GM12878 (cell line): Measurements from ENCODE around the gene RBM8A. TPM values are rescaled to one million over a fixed set of nuclear protein-coding genes. Genes with fewer than 3 reads are reported as not detected.

ENCODE experiments used
- ATAC-seq: fragments of 200-7000 bp; cut with Tn5 transposase; 3 replicates; pipeline ENCODE4 v1.9.1; 2020; ENCODE audit warnings: mild to moderate bottlenecking, moderate library complexity
- BruUV-seq: library from RNA; stranded (reverse); fragments of 400-500 nt; replicated peaks from 2 replicates; lab custom pipeline; 2021; lab: Mats Ljungman, UMichigan
- CTCF ChIA-PET: fragments of 300-600 bp; sonication (Branson Sonifier 250); formaldehyde crosslinking; extraction: SDS; loops from one replicate; lab custom pipeline; 2021; ENCODE audit warnings: inconsistent platforms; lab: Yijun Ruan, JAX
- POLR2A ChIA-PET: fragments of 350-600 bp; formaldehyde crosslinking; extraction: SDS; loops from one replicate; lab custom pipeline; 2021; ENCODE audit warnings: inconsistent platforms; lab: Charles Lee
- RAD21 ChIA-PET: fragments of 300-600 bp; sonication (Branson Sonifier 250); formaldehyde crosslinking; loops from one replicate; lab custom pipeline; 2023; ENCODE audit warnings: antibody characterized with exemption; ENCODE audit not compliant: unreplicated experiment; lab: Charles Lee
- SMC1A ChIA-PET: fragments of 300-600 bp; sonication (Branson Sonifier 250); formaldehyde crosslinking; loops from one replicate; lab custom pipeline; 2023; ENCODE audit not compliant: unreplicated experiment, uncharacterized antibody; lab: Charles Lee
- DNase-seq: peaks from one replicate; pipeline ENCODE4 v3.0.0-alpha.2; 2011; ENCODE audit warnings: low read depth, low spot score
- FAIRE-seq: peaks from 3 replicates; lab custom pipeline; 2011; peaks lifted over from hg19 to GRCh38; lab: Jason Lieb, UNC
- H2AFZ ChIP-seq: 2 replicates; pipeline ENCODE4 v1.6.0; 2011; ENCODE audit warnings: low read depth, low read length, control low read depth; ENCODE audit not compliant: control insufficient read depth
- H3K27ac ChIP-seq: 2 replicates; pipeline ENCODE4 v1.5.1; 2011; ENCODE audit warnings: control low read depth; ENCODE audit not compliant: control insufficient read depth, insufficient read depth
- H3K27me3 ChIP-seq, 2 experiments: replicated peaks in 1 of 2; 2 replicates each; pipeline versions ENCODE4 v1.6.0 to v1.6.1; 2011; ENCODE audit warnings: low read length in 1 of 2; ENCODE audit not compliant: control insufficient read depth in 2 of 2, insufficient read depth in 2 of 2
- H3K36me3 ChIP-seq, 2 experiments: 2 replicates each; pipeline ENCODE4 v1.5.1; 2011; ENCODE audit warnings: low read length in 1 of 2; ENCODE audit not compliant: control insufficient read depth in 2 of 2, insufficient read depth in 2 of 2
- H3K4me1 ChIP-seq: 2 replicates; pipeline ENCODE4 v1.6.1; 2011; ENCODE audit warnings: mild to moderate bottlenecking, low read length, moderate library complexity, mixed read lengths; ENCODE audit not compliant: control insufficient read depth, insufficient read depth
- H3K4me2 ChIP-seq: 2 replicates; pipeline ENCODE4 v1.6.0; 2011; ENCODE audit warnings: control low read depth; ENCODE audit not compliant: control insufficient read depth, insufficient read depth
- H3K4me3 ChIP-seq: fragments of 200-600 bp; sonication (generic); 2 replicates; pipeline ENCODE4 v1.5.1; 2016
- H3K79me2 ChIP-seq: 2 replicates; pipeline ENCODE4 v1.6.0; 2011; ENCODE audit warnings: low read length; ENCODE audit not compliant: control insufficient read depth, insufficient read depth
- H3K9ac ChIP-seq: 2 replicates; pipeline ENCODE4 v1.8.0; 2011; ENCODE audit warnings: low read length, control low read depth, mixed read lengths; ENCODE audit not compliant: control insufficient read depth, insufficient read depth
- H3K9me3 ChIP-seq: replicated peaks from 3 replicates; pipeline ENCODE4 v1.5.1; 2011; ENCODE audit warnings: mild to moderate bottlenecking, low read length; ENCODE audit not compliant: control insufficient read depth, insufficient read depth
- H4K20me1 ChIP-seq: 2 replicates; pipeline ENCODE4 v1.6.0; 2011; ENCODE audit not compliant: control insufficient read depth, insufficient read depth
- CHD1 ChIP-seq: IDR thresholded peaks from 2 replicates; pipeline ENCODE4 v1.6.1; 2012; ENCODE audit warnings: low read depth, low read length, improper control_type of control experiment
- LARP7 ChIP-seq: fragments of 450-650 bp; IDR thresholded peaks from 2 replicates; pipeline ENCODE4 v1.6.1; 2017; ENCODE audit warnings: mild to moderate bottlenecking
- MYB ChIP-seq: fragments of 150-350 bp; IDR thresholded peaks from 2 replicates; pipeline ENCODE4 v1.6.1; 2014; ENCODE audit warnings: mild to moderate bottlenecking, low read depth, low read length, borderline replicate concordance
- NR2F1 ChIP-seq: fragments of 450-650 bp; conservative IDR thresholded peaks from 2 replicates; pipeline ENCODE4 v1.6.1; 2017; ENCODE audit warnings: mild to moderate bottlenecking
- RBBP5 ChIP-seq: fragments of 200-600 bp; sonication (generic); conservative IDR thresholded peaks from 2 replicates; pipeline ENCODE4 v1.6.1; 2016
- ZBTB40 ChIP-seq: fragments of 450-650 bp; IDR thresholded peaks from 2 replicates; pipeline ENCODE4 v1.6.1; 2016; ENCODE audit warnings: mild to moderate bottlenecking, moderate library complexity, borderline replicate concordance
- WGBS: methylation state at CpG from one replicate; pipeline ENCODE4 v1.1.6; 2016; ENCODE audit warnings: low lambda C conversion rate; ENCODE audit not compliant: insufficient replicate concordance, insufficient coverage; ENCODE audit errors: missing lambda C conversion rate; 5-methylcytosine and 5-hydroxymethylcytosine counted together
- in situ Hi-C: fragments of 300-500 bp; cut with MboI; formaldehyde crosslinking; loops from 9 replicates; pipeline ENCODE4 v1.14.3; 2018; ENCODE audit warnings: mixed read lengths
- intact Hi-C: fragments of 100-400 bp; cut with micrococcal nuclease; formaldehyde crosslinking; loops from one replicate; pipeline ENCODE4 v1.14.2; 2022; ENCODE audit not compliant: unreplicated experiment
- polyA plus RNA-seq, 11 experiments: library from polyadenylated mRNA; depleted of rRNA in 4 of 11; unstranded in 6 of 11; stranded (reverse) in 5 of 11; fragments of >200 nt; fragmentation: Nextera tagmentation in 4 of 11; fragmentation: Illumina TruSeq in 1 of 11; extraction: Ambion mirVana in 4 of 11; extraction: Trizol in 1 of 11; gene quantifications; 1 replicate in 1 of 11; 2 replicates in 10 of 11; pipeline versions ENCODE4 v1.2.1 to v1.2.3, GENCODE V29; 2011 to 2016; ENCODE audit warnings: inconsistent platforms in 2 of 11, missing spikeins in 2 of 11, low read depth in 1 of 11
- total RNA-seq, 4 experiments: library from RNA; depleted of rRNA in 3 of 4; stranded (reverse); fragments of >200 nt in 3 of 4; fragmentation: Illumina TruSeq in 1 of 4; extraction: Trizol in 1 of 4; gene quantifications; 2 replicates each; pipeline versions ENCODE4 v1.2.1 to v1.2.3, GENCODE V29; 2013 to 2021

RBM8A gene
- total and polyA plus RNA-seq, 10 of the 15 experiments (the other 5 are each of a cell fraction or from before 2014, with no cell fraction given), result 110 to 1,248 (median 248) TPM

- TF ChIP-seq CHD1 (no peak), NR2F1 (no peak), LARP7 (no peak), RBBP5 (no peak)
- TF ChIP-seq, all 136 proteins: peak for 0
- Histone ChIP-seq H4K20me1 (no peaks in the 10 kb centered on the region), H3K9ac (no peak overlapping the region), H3K4me1 (peaks cover 11% of the 10 kb centered on the region), H3K4me2 (no peak overlapping the region), H3K9me3 (peaks cover 7% of the 10 kb centered on the region), H3K79me2 (no peaks in the 10 kb centered on the region; the same call in 1 of the 2 replicates), H3K27ac (no peak overlapping the region), H3K4me3 (no peak overlapping the region), H3K27me3 (no peaks in the 10 kb centered on the region), H3K36me3 (no peaks in the 10 kb centered on the region), H2AFZ (no peak overlapping the region)
- no TSS peak for BruUV-seq
- intact Hi-C loops, result no loop called here
- CTCF ChIA-PET, result interaction anchor here (0.6 to 2.0 kb wide), 6 partner anchors 10 to 122 kb away, joined by 3 to 9 read pairs (median 4); partner anchors contain the start of gene NUDT17
- RAD21 ChIA-PET, result interaction anchor here (6.7 kb wide), 1 partner anchor 11 kb away, joined by 100 read pairs; no protein-coding TSS in a partner anchor
- WGBS, result 90% methylated on average over 2 of the region's 2 CpGs
- SMC1A ChIA-PET, result interaction anchor here (1.3 to 7.9 kb wide), 4 partner anchors 9 to 31 kb away, joined by 3 to 93 read pairs (median 3); partner anchors contain the start of gene LIX1L
- POLR2A ChIA-PET, result interaction anchor here (0.9 to 4.3 kb wide), 4 partner anchors 9 to 70 kb away, joined by 3 to 15 read pairs (median 8); partner anchors contain the start of genes LIX1L and RBM8A
- ATAC-seq, result no peak
- no peak for DNase-seq
- no peak for FAIRE-seq
- in situ Hi-C loops, result no loop called here
These were observed 40.0 kb upstream of the RBM8A start for GRCh38 chr1:145967288-145967687.

GRCh38 chr1:145965119-145965744 lies 37.9 kb upstream of the RBM8A start:
- Histone ChIP-seq H3K4me2 (peak overlapping the region; percentile 69), H3K36me3 (no peaks in the 10 kb centered on the region), H3K4me3 (peak overlapping the region; percentile 79), H4K20me1 (no peaks in the 10 kb centered on the region), H3K4me1 (peaks cover 19% of the 10 kb centered on the region), H3K9ac (peak overlapping the region; percentile 70), H3K79me2 (no peaks in the 10 kb centered on the region; the same call in 1 of the 2 replicates), H3K27me3 (no peaks in the 10 kb centered on the region; a peak in 1 of 4 replicates), H3K9me3 (peaks cover 7% of the 10 kb centered on the region), H3K27ac (peak overlapping the region; percentile 73), H2AFZ (peak overlapping the region; percentile 99)
- in situ Hi-C loops, result no loop called here
- ChIA-PET SMC1A (interaction anchor here (0.6 to 7.9 kb wide), 15 partner anchors 12 to 138 kb away, joined by 3 to 93 read pairs (median 5); partner anchors contain the start of genes PIAS3 and RBM8A), CTCF (interaction anchor here (0.8 to 4.8 kb wide), 14 partner anchors 9 to 120 kb away, joined by 3 to 65 read pairs (median 8); partner anchors contain the start of genes ITGA10, NUDT17, PIAS3 and RBM8A), POLR2A (interaction anchor here (0.9 to 6.0 kb wide), 20 partner anchors 10 to 106 kb away, joined by 3 to 102 read pairs (median 9); partner anchors contain the start of genes PEX11B, PIAS3, RBM8A and TXNIP), RAD21 (interaction anchor here (0.6 to 6.7 kb wide), 16 partner anchors 11 to 119 kb away, joined by 3 to 100 read pairs (median 4); partner anchors contain the start of genes NUDT17, PEX11B, PIAS3 and RBM8A)
- intact Hi-C loops, result no loop called here
- DNase-seq, result no peak
- WGBS, result under 1% methylated on average over 5 of the region's 5 CpGs
- ATAC-seq, result no peak
- no TSS peak for BruUV-seq
- TF ChIP-seq ZBTB40 (peak; percentile 62; the same call in 1 of the 2 replicates), MYB (no peak)
- FAIRE-seq, result peak; percentile 64
